T-helper 1 cell treated with Interleukin-12 subunit alpha and Interleukin-12 subunit beta and Interleukin-4 antibody, amounts not matched to agents 30 μg/mL and 1 μg/mL, for 36 hours (primary cell): ENCODE data around the gene TRAF3.
A peak's percentile ranks its signal among the peaks of the same experiment; 100 is the strongest.

Experiments used
- H3K27ac Mint-ChIP-seq: one replicate; pipeline ENCODE4 v1.8.0; 2021; ENCODE audit warnings: mild to moderate bottlenecking, mixed read lengths
- H3K27me3 Mint-ChIP-seq: one replicate; pipeline ENCODE4 v1.8.0; 2021; ENCODE audit warnings: low read depth, mixed read lengths
- H3K36me3 Mint-ChIP-seq: one replicate; pipeline ENCODE4 v1.8.0; 2021; ENCODE audit warnings: low read depth, mixed read lengths
- H3K4me1 Mint-ChIP-seq: one replicate; pipeline ENCODE4 v1.8.0; 2021; ENCODE audit warnings: low read depth, mixed read lengths
- H3K4me3 Mint-ChIP-seq: one replicate; pipeline ENCODE4 v1.8.0; 2021; ENCODE audit warnings: mild to moderate bottlenecking, moderate library complexity, mixed read lengths
- H3K9me3 Mint-ChIP-seq: one replicate; pipeline ENCODE4 v1.8.0; 2021; ENCODE audit warnings: mixed read lengths

Gene TRAF3

GRCh38 chr14:102927878-102928411 is 150.7 kb downstream of the TRAF3 start:
- Mint-ChIP-seq H3K27ac (no peak overlapping the region), H3K4me3 (peak overlapping the region; percentile 17), H3K36me3 (no peaks in the 10 kb centered on the region), H3K4me1 (peaks cover 1% of the 10 kb centered on the region), H3K27me3 (peaks cover 53% of the 10 kb centered on the region), H3K9me3 (no peaks in the 10 kb centered on the region)

GRCh38 chr14:102928412-102929240 is 151.4 kb downstream of the TRAF3 start:
- peak overlapping the region; percentile 51 for H3K4me3 Mint-ChIP-seq
- H3K27me3 Mint-ChIP-seq = peaks cover 49% of the 10 kb centered on the region
- H3K36me3 Mint-ChIP-seq = no peaks in the 10 kb centered on the region
- peaks cover 1% of the 10 kb centered on the region for H3K4me1 Mint-ChIP-seq
- H3K27ac Mint-ChIP-seq = no peak overlapping the region
- H3K9me3 Mint-ChIP-seq = no peaks in the 10 kb centered on the region

GRCh38 chr14:102929241-102930137 is 152.2 kb downstream of the TRAF3 start:
- H3K36me3 Mint-ChIP-seq = no peaks in the 10 kb centered on the region
- H3K27ac Mint-ChIP-seq = no peak overlapping the region
- H3K4me3 Mint-ChIP-seq = no peak overlapping the region
- H3K4me1 Mint-ChIP-seq = peaks cover 1% of the 10 kb centered on the region
- H3K27me3 Mint-ChIP-seq = peaks cover 44% of the 10 kb centered on the region
- H3K9me3 Mint-ChIP-seq = no peaks in the 10 kb centered on the region

- Mint-ChIP-seq H3K4me3 (no peak overlapping the region), H3K9me3 (no peaks in the 10 kb centered on the region), H3K27ac (no peak overlapping the region), H3K27me3 (peaks cover 43% of the 10 kb centered on the region), H3K36me3 (no peaks in the 10 kb centered on the region), H3K4me1 (peaks cover 1% of the 10 kb centered on the region)
Observed at GRCh38 chr14:102930138-102930752, 153.0 kb downstream of the TRAF3 start.

- H3K4me3 Mint-ChIP-seq = no peak overlapping the region
- peaks cover 36% of the 10 kb centered on the region for H3K27me3 Mint-ChIP-seq
- H3K36me3 Mint-ChIP-seq = no peaks in the 10 kb centered on the region
- H3K27ac Mint-ChIP-seq = no peak overlapping the region
- peaks cover 1% of the 10 kb centered on the region for H3K4me1 Mint-ChIP-seq
- H3K9me3 Mint-ChIP-seq = no peaks in the 10 kb centered on the region
Observed at GRCh38 chr14:102930753-102931579, 153.7 kb downstream of the TRAF3 start.

- Mint-ChIP-seq H3K36me3 (no peaks in the 10 kb centered on the region), H3K4me1 (peaks cover 1% of the 10 kb centered on the region), H3K27ac (no peak overlapping the region), H3K9me3 (no peaks in the 10 kb centered on the region), H3K4me3 (no peak overlapping the region), H3K27me3 (peaks cover 29% of the 10 kb centered on the region)
Observed at GRCh38 chr14:102931580-102932285, 154.5 kb downstream of the TRAF3 start.

GRCh38 chr14:102932484-102933248 is 155.4 kb downstream of the TRAF3 start:
- Mint-ChIP-seq H3K9me3 (no peaks in the 10 kb centered on the region), H3K4me3 (no peak overlapping the region), H3K36me3 (no peaks in the 10 kb centered on the region), H3K27me3 (peaks cover 22% of the 10 kb centered on the region), H3K27ac (no peak overlapping the region), H3K4me1 (peaks cover 1% of the 10 kb centered on the region)

GRCh38 chr14:102933618-102934231 is 156.5 kb downstream of the TRAF3 start:
- Mint-ChIP-seq H3K36me3 (no peaks in the 10 kb centered on the region), H3K4me3 (no peak overlapping the region), H3K27me3 (peaks cover 14% of the 10 kb centered on the region)

GRCh38 chr14:102935756-102936155 is 158.5 kb downstream of the TRAF3 start:
- Mint-ChIP-seq H3K27me3 (peaks cover 11% of the 10 kb centered on the region), H3K36me3 (no peaks in the 10 kb centered on the region), H3K9me3 (no peaks in the 10 kb centered on the region), H3K27ac (no peak overlapping the region), H3K4me3 (no peak overlapping the region), H3K4me1 (no peaks in the 10 kb centered on the region)

More at GRCh38 chr14:102933618-102934231, 156.5 kb downstream of the TRAF3 start:
- no peaks in the 10 kb centered on the region for H3K4me1 Mint-ChIP-seq
- H3K27ac Mint-ChIP-seq = no peak overlapping the region
- no peaks in the 10 kb centered on the region for H3K9me3 Mint-ChIP-seq

GRCh38 chr14:102937331-102938175 is 160.3 kb downstream of the TRAF3 start:
- Mint-ChIP-seq H3K36me3 (no peaks in the 10 kb centered on the region), H3K27ac (no peak overlapping the region), H3K4me3 (no peak overlapping the region), H3K27me3 (no peaks in the 10 kb centered on the region), H3K9me3 (no peaks in the 10 kb centered on the region), H3K4me1 (no peaks in the 10 kb centered on the region)

GRCh38 chr14:102938191-102938590 is 160.9 kb downstream of the TRAF3 start:
- H3K4me1 Mint-ChIP-seq = no peaks in the 10 kb centered on the region
- no peak overlapping the region for H3K4me3 Mint-ChIP-seq
- no peak overlapping the region for H3K27ac Mint-ChIP-seq
- no peaks in the 10 kb centered on the region for H3K9me3 Mint-ChIP-seq
- no peaks in the 10 kb centered on the region for H3K36me3 Mint-ChIP-seq
- no peaks in the 10 kb centered on the region for H3K27me3 Mint-ChIP-seq

- H3K9me3 Mint-ChIP-seq = no peaks in the 10 kb centered on the region
- H3K27ac Mint-ChIP-seq = no peak overlapping the region
- no peaks in the 10 kb centered on the region for H3K36me3 Mint-ChIP-seq
- no peaks in the 10 kb centered on the region for H3K4me1 Mint-ChIP-seq
- H3K4me3 Mint-ChIP-seq = no peak overlapping the region
- no peaks in the 10 kb centered on the region for H3K27me3 Mint-ChIP-seq
Observed at GRCh38 chr14:102939329-102939728, 162.1 kb downstream of the TRAF3 start.
